Ishikawa (cell line): ENCODE results near the gene BIRC6.

Experiments
- CEBPB ChIP-seq: IDR thresholded peaks from 2 replicates; pipeline ENCODE4 v1.6.1; 2012
- CREB1 ChIP-seq: IDR thresholded peaks from 2 replicates; pipeline ENCODE4 v1.6.1; 2012; ENCODE audit warnings: low read depth
- EGR1 ChIP-seq: IDR thresholded peaks from 2 replicates; pipeline ENCODE4 v1.6.1; 2012
- EP300 ChIP-seq: IDR thresholded peaks from 2 replicates; pipeline ENCODE4 v1.6.1; 2012; ENCODE audit warnings: borderline replicate concordance
- FOXM1 ChIP-seq: IDR thresholded peaks from 2 replicates; pipeline ENCODE4 v1.6.1; 2012; ENCODE audit warnings: low read depth, borderline replicate concordance
- NFIC ChIP-seq: IDR thresholded peaks from 2 replicates; pipeline ENCODE4 v1.6.1; 2012
- RAD21 ChIP-seq: IDR thresholded peaks from 2 replicates; pipeline ENCODE4 v1.6.1; 2012; ENCODE audit warnings: low read depth
- TAF1 ChIP-seq: IDR thresholded peaks from 2 replicates; pipeline ENCODE4 v1.6.1; 2012; ENCODE audit warnings: low read depth, mild to moderate bottlenecking
- TCF12 ChIP-seq: IDR thresholded peaks from 2 replicates; pipeline ENCODE4 v1.6.1; 2012; ENCODE audit warnings: low read depth
- TEAD4 ChIP-seq: IDR thresholded peaks from 2 replicates; pipeline ENCODE4 v1.6.1; 2012
- YY1 ChIP-seq: IDR thresholded peaks from 2 replicates; pipeline ENCODE4 v1.6.1; 2012; ENCODE audit warnings: low read depth
- ZBTB7A ChIP-seq: IDR thresholded peaks from 2 replicates; pipeline ENCODE4 v1.6.1; 2012; ENCODE audit warnings: low read depth
- TF ChIP-seq, protein P1 (sequence below): IDR thresholded peaks from 2 replicates; pipeline ENCODE4 v1.6.1; 2012
- TF ChIP-seq, protein P2 (sequence below): IDR thresholded peaks from 2 replicates; pipeline ENCODE4 v1.6.1; 2012
- TF ChIP-seq, protein P3 (sequence below): IDR thresholded peaks from 2 replicates; pipeline ENCODE4 v1.6.1; 2012; ENCODE audit warnings: low read depth, mild to moderate bottlenecking

The BIRC6 gene

DNA sequence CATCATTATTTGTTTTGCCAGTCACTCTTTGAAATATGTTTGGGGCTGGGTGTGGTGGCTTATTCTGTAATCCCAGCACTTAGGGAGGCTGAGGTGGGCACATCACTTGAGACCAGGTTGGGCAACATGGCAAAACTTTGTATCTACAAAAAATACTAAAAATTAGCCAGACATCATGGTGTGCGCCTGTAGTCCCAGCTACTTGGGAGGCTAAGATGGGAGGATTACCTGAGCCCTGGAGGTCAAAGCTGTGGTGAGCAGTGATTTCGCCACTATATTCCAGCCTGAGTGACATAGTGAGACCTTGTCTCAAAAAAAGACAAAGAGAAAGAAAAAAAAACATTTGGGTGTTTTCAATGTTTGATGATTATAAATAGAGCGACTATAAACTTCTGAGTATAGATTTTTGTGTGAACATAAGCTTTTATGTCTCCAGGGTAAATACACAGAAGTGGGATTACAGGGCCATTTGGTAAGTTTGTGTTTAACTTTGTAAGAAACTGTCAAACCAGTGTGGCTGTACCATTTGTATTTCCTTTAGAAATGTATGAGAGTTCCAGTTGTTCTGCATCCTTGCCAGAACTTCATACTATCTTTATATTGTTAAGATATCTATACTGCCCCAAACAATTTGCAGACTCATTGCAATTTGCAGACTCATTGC is 15.8 kb downstream of the BIRC6 start:
- TF ChIP-seq TEAD4: no peak
- TF ChIP-seq FOXM1: no peak
- no peak for TF ChIP-seq YY1
- no peak for TF ChIP-seq CREB1
- no peak for TF ChIP-seq NFIC
- TF ChIP-seq EP300: no peak
- TF ChIP-seq TCF12: no peak
- TF ChIP-seq, protein P1, sequence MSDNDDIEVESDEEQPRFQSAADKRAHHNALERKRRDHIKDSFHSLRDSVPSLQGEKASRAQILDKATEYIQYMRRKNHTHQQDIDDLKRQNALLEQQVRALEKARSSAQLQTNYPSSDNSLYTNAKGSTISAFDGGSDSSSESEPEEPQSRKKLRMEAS: no peak
- TF ChIP-seq, protein P2, sequence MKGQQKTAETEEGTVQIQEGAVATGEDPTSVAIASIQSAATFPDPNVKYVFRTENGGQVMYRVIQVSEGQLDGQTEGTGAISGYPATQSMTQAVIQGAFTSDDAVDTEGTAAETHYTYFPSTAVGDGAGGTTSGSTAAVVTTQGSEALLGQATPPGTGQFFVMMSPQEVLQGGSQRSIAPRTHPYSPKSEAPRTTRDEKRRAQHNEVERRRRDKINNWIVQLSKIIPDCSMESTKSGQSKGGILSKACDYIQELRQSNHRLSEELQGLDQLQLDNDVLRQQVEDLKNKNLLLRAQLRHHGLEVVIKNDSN: no peak
- TF ChIP-seq, protein P3, sequence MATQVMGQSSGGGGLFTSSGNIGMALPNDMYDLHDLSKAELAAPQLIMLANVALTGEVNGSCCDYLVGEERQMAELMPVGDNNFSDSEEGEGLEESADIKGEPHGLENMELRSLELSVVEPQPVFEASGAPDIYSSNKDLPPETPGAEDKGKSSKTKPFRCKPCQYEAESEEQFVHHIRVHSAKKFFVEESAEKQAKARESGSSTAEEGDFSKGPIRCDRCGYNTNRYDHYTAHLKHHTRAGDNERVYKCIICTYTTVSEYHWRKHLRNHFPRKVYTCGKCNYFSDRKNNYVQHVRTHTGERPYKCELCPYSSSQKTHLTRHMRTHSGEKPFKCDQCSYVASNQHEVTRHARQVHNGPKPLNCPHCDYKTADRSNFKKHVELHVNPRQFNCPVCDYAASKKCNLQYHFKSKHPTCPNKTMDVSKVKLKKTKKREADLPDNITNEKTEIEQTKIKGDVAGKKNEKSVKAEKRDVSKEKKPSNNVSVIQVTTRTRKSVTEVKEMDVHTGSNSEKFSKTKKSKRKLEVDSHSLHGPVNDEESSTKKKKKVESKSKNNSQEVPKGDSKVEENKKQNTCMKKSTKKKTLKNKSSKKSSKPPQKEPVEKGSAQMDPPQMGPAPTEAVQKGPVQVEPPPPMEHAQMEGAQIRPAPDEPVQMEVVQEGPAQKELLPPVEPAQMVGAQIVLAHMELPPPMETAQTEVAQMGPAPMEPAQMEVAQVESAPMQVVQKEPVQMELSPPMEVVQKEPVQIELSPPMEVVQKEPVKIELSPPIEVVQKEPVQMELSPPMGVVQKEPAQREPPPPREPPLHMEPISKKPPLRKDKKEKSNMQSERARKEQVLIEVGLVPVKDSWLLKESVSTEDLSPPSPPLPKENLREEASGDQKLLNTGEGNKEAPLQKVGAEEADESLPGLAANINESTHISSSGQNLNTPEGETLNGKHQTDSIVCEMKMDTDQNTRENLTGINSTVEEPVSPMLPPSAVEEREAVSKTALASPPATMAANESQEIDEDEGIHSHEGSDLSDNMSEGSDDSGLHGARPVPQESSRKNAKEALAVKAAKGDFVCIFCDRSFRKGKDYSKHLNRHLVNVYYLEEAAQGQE: no peak
- TF ChIP-seq CEBPB: no peak
- TF ChIP-seq ZBTB7A: no peak
- TF ChIP-seq RAD21: no peak
- no peak for TF ChIP-seq TAF1
- no peak for TF ChIP-seq EGR1

DNA sequence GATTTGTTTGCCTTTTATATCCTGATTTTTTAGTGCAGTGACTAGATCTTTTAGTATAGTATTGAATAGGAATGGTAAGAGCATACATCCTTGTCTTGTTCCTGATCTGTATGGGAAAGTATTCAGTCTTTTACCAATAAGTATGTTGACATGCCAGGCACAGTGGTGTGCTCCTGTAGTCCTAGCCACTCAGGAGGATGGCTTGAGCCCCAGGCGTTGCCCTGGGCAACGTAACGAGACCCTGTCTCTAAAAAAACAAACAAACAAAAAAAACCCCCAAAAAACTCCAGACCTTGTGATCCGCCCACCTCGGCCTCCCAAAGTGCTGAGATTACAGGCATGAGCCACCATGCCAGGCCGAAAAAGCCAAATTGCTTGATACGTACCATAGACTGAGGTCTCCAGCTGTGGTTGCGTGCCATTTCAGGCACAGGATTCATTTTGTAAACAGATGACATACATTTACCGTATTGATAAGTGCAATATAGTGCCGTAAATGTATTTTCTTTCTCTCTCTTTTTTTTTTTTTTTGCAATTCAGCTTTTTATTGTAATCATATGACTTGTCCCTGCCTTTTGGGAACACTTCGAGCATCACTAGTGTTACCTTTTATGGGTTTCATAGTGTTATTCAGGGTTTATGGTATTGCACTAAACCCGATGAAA is 18.5 kb downstream of the BIRC6 start:
- TF ChIP-seq CREB1 (no peak), TCF12 (no peak), CEBPB (no peak), EP300 (no peak), EGR1 (no peak), FOXM1 (no peak), RAD21 (no peak), ZBTB7A (no peak), NFIC (no peak), YY1 (no peak), TAF1 (no peak), TEAD4 (no peak)
- TF ChIP-seq, protein P2: no peak
- TF ChIP-seq, protein P1: no peak
- TF ChIP-seq, protein P3: no peak

DNA sequence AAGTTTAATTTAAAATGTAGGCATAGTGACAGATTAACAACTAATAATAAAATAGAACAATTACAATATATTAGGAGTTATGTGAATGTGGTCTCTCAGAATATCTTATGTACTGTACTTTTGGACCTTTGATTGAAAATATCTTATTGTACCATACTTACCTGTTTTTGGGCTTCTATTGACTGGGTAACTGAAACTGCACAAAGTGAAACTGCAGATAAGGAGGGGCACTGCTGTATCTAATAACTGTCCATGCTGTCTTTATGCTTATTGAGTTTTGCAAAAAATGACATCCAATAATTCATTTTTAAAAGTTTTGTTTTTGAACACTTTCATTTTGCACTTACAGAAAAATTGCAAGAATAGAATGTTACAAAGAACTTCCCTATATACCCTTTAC is 19.9 kb downstream of the BIRC6 start:
- TF ChIP-seq TEAD4 (no peak), YY1 (no peak), ZBTB7A (no peak), FOXM1 (no peak), EP300 (no peak), CEBPB (no peak), RAD21 (no peak), EGR1 (no peak), CREB1 (no peak), NFIC (no peak)
- TF ChIP-seq, protein P3: no peak
- TF ChIP-seq, protein P1: no peak

DNA sequence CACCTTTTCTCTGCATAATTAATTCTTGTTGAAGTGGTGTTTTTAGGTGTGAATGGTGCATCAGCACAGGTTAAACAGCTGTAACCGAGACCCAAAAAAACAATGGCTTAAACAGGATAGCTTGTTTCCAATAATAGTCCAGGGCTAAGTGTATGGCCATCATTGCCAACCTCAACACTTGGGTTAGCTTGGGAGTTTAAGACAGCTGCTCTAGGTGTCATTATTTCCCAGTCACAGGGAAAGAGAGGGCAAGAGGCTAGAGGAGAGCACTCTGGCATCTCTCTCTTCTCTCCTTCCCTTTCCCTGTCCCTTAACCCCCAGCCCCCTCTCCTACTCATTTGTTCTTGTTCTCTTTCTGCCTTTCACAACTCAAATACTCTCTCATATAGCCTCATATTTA is 21.1 kb downstream of the BIRC6 start:
- TF ChIP-seq TEAD4 (no peak), YY1 (no peak), EGR1 (no peak), ZBTB7A (no peak), RAD21 (no peak), NFIC (no peak), EP300 (no peak), CEBPB (no peak), CREB1 (no peak), FOXM1 (no peak), TCF12 (no peak), TAF1 (no peak)
- TF ChIP-seq, protein P3: no peak
- TF ChIP-seq, protein P2: no peak
- TF ChIP-seq, protein P1: no peak
